Keratinocyte (primary cell): ENCODE measurements around the gene ZBTB43. TPM values are rescaled to one million over a fixed set of nuclear protein-coding genes. Genes with fewer than 3 reads are reported as not detected.

Source experiments
- DNase-seq: peaks from one replicate; pipeline ENCODE4 v3.0.0-alpha.2; 2011; ENCODE audit warnings: low read depth, missing footprints, low spot score
- FAIRE-seq: peaks from 2 replicates; lab custom pipeline; 2011; peaks lifted over from hg19 to GRCh38; lab: Jason Lieb, UNC
- H2AFZ ChIP-seq: 2 replicates; pipeline ENCODE4 v1.6.0; 2012; ENCODE audit warnings: low read length, control low read depth, inconsistent platforms; ENCODE audit not compliant: control insufficient read depth
- H3K27ac ChIP-seq: 2 replicates; pipeline ENCODE4 v1.5.1; 2011; ENCODE audit warnings: low read length; ENCODE audit not compliant: control insufficient read depth, insufficient read depth
- H3K27me3 ChIP-seq: 3 replicates; pipeline ENCODE4 v1.6.0; 2011; ENCODE audit warnings: low read length; ENCODE audit not compliant: control insufficient read depth, insufficient read depth; ENCODE audit errors: extremely low read depth
- H3K36me3 ChIP-seq, 2 experiments: 2 replicates in 1 of 2; 3 replicates in 1 of 2; pipeline ENCODE4 v1.5.1; 2011; ENCODE audit warnings: low read length in 2 of 2, mild to moderate bottlenecking in 1 of 2; ENCODE audit not compliant: control insufficient read depth in 2 of 2, insufficient read depth in 2 of 2; ENCODE audit errors: extremely low read depth in 1 of 2
- H3K4me1 ChIP-seq: 3 replicates; pipeline ENCODE4 v1.5.1; 2011; ENCODE audit warnings: low read length; ENCODE audit not compliant: control insufficient read depth, insufficient read depth; ENCODE audit errors: extremely low read depth
- H3K4me2 ChIP-seq: 3 replicates; pipeline ENCODE4 v1.6.0; 2011; ENCODE audit warnings: low read depth, low read length; ENCODE audit not compliant: control insufficient read depth, insufficient read depth; ENCODE audit errors: extremely low read depth
- H3K4me3 ChIP-seq, 3 experiments: fragments of 200-600 bp in 1 of 3; sonication (generic) in 1 of 3; 2 replicates in 2 of 3; 3 replicates in 1 of 3; pipeline ENCODE4 v1.5.1; 2011 to 2016; ENCODE audit warnings: low read length in 3 of 3, mild to moderate bottlenecking in 3 of 3, control low read depth in 2 of 3, inconsistent platforms in 1 of 3, low read depth in 1 of 3, mixed read lengths in 1 of 3, mixed run types in 1 of 3, moderate library complexity in 1 of 3; ENCODE audit not compliant: control insufficient read depth in 2 of 3, insufficient read depth in 2 of 3; ENCODE audit errors: extremely low read depth in 1 of 3
- H3K79me2 ChIP-seq: 2 replicates; pipeline ENCODE4 v1.6.0; 2012; ENCODE audit warnings: low read length; ENCODE audit not compliant: control insufficient read depth, insufficient read depth
- H3K9ac ChIP-seq: 3 replicates; pipeline ENCODE4 v1.6.0; 2011; ENCODE audit warnings: low read length; ENCODE audit not compliant: control insufficient read depth, insufficient read depth; ENCODE audit errors: extremely low read depth
- H3K9me1 ChIP-seq: 3 replicates; pipeline ENCODE4 v1.6.0; 2011; ENCODE audit warnings: low read length; ENCODE audit not compliant: control insufficient read depth, insufficient read depth; ENCODE audit errors: extremely low read depth
- H3K9me3 ChIP-seq: 2 replicates; pipeline ENCODE4 v1.5.1; 2012; ENCODE audit warnings: low read depth, low read length; ENCODE audit not compliant: control insufficient read depth
- H4K20me1 ChIP-seq: 3 replicates; pipeline ENCODE4 v1.6.0; 2011; ENCODE audit warnings: low read length; ENCODE audit not compliant: control insufficient read depth, insufficient read depth; ENCODE audit errors: extremely low read depth
- CTCF ChIP-seq, 3 experiments: IDR thresholded peaks in 1 of 3; conservative IDR thresholded peaks in 1 of 3; optimal IDR thresholded peaks in 1 of 3; 2 replicates in 2 of 3; 3 replicates in 1 of 3; pipeline versions ENCODE3 to v1.5.1; 2011; ENCODE audit warnings: low read length in 3 of 3, mild to moderate bottlenecking in 3 of 3, moderate library complexity in 2 of 3, control low read depth in 1 of 3, inconsistent platforms in 1 of 3; ENCODE audit not compliant: insufficient read depth in 2 of 3; ENCODE audit errors: extremely low read depth in 1 of 3
- EZH2 ChIP-seq: IDR thresholded peaks from one replicate; pipeline ENCODE4 v1.6.1; 2012; ENCODE audit warnings: inconsistent platforms, mild to moderate bottlenecking, low read length, moderate library complexity
- dilution Hi-C: fragments of 300-500 bp; cut with MboI; formaldehyde crosslinking; loops from one replicate; pipeline ENCODE4 v1.7.0; 2020; ENCODE audit warnings: low sequenced_read_pairs; ENCODE audit not compliant: extremely low pct_ligation_motif_present
- polyA plus RNA-seq, 5 experiments: library from polyadenylated mRNA; depleted of rRNA in 3 of 5; stranded (reverse) in 3 of 5; stranded (forward) in 1 of 5; unstranded in 1 of 5; fragments of >200 nt; gene quantifications; 1 replicate in 1 of 5; 2 replicates in 3 of 5; 3 replicates in 1 of 5; pipeline versions ENCODE4 v1.2.1 to v1.2.3, GENCODE V29; 2011 to 2012; ENCODE audit warnings: missing spikeins in 2 of 5, low read depth in 1 of 5, low replicate concordance in 1 of 5

ZBTB43 gene
- polyA plus RNA-seq, 1 donor (not counting 4 experiments of a cell fraction or from before 2014, with no cell fraction given): 24.3 TPM

DNA sequence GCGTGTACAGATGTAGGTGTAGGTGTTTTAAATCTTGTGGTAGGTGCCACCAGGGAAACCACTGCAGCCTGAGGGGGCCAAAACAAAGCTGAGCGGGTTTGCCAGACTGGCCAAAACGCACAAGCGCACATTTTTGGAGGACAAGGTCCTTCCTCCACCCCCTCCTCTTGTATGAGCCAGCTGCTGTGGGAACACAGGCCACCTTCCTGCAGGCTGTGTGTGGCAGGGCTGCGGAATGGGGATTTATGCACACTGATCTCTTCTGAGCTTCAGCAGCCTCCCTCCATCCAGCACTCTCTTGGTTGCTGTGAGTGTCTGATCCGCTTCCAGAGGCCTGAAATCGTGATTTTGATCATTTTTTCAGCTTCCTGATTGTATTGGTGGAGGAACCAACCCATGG lies 22.4 kb downstream of the ZBTB43 start:
- dilution Hi-C loops: no loop called here
- Histone ChIP-seq H3K9me3 (no peaks in the 10 kb centered on the region), H2AFZ (no peak overlapping the region), H3K4me3 (no peak overlapping the region), H3K27me3 (no peaks in the 10 kb centered on the region), H3K36me3 (peaks cover 2 to 3% of the 10 kb centered on the region in 2 experiments), H3K4me2 (no peak overlapping the region), H3K79me2 (peaks cover 13% of the 10 kb centered on the region), H3K27ac (no peak overlapping the region), H3K9me1 (no peaks in the 10 kb centered on the region), H3K4me1 (no peaks in the 10 kb centered on the region), H4K20me1 (no peaks in the 10 kb centered on the region), H3K9ac (no peak overlapping the region)
- TF ChIP-seq CTCF (optimal IDR thresholded peaks at IDR 0.05 in 1 of 3, IDR thresholded peaks at IDR 0.05 in 1 of 3, conservative IDR thresholded peaks at IDR 0.05 in 1 of 3; ENCODE audit: extremely low read depth in 1 of 3, insufficient read depth in 2 of 3, low read length in 3 of 3): no peak
- no peak for TF ChIP-seq EZH2
- DNase-seq: no peak
- FAIRE-seq: no peak

DNA sequence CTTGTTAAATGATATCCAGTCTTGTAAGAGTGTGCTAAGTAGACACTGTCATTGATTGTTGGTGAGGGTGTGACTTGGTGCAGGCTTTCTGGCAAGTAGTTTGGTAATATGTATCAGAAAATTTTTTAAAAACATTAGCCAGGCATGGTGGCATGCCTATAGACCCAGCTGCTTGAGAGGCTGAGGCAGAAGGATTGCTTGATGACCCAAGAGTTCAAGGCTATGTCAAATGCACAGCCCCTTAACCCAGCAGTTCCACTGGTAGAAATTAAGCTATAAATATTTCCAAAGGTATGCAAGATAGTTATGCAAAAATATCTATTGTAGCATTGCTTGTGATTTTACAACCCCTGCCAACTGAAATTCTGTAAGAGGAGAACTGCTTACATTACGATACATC lies 24.2 kb downstream of the ZBTB43 start:
- no peak for FAIRE-seq
- H3K36me3 ChIP-seq: peaks cover 15 to 16% of the 10 kb centered on the region in 2 experiments
- no peak overlapping the region for H3K27ac ChIP-seq
- no peak overlapping the region for H3K9ac ChIP-seq
- H3K9me3 ChIP-seq: no peaks in the 10 kb centered on the region
- H3K4me1 ChIP-seq: no peaks in the 10 kb centered on the region
- peaks cover 11% of the 10 kb centered on the region for H3K79me2 ChIP-seq
- no peak overlapping the region for H3K4me2 ChIP-seq
- dilution Hi-C loops: no loop called here
- no peaks in the 10 kb centered on the region for H4K20me1 ChIP-seq
- no peaks in the 10 kb centered on the region for H3K27me3 ChIP-seq
- H2AFZ ChIP-seq: no peak overlapping the region
- H3K4me3 ChIP-seq: no peak overlapping the region
- DNase-seq: no peak
- TF ChIP-seq EZH2 (no peak), CTCF (optimal IDR thresholded peaks at IDR 0.05 in 1 of 3, IDR thresholded peaks at IDR 0.05 in 1 of 3, conservative IDR thresholded peaks at IDR 0.05 in 1 of 3; ENCODE audit: extremely low read depth in 1 of 3, insufficient read depth in 2 of 3, low read length in 3 of 3) (no peak)
- no peaks in the 10 kb centered on the region for H3K9me1 ChIP-seq
